Fibroblast of skin of abdomen (primary cell): ENCODE results near the gene ZNF467.
A peak's percentile ranks its signal among the peaks of the same experiment; 100 is the strongest.

Experiments
- DNase-seq: peaks from one replicate; pipeline ENCODE4 v3.0.0-alpha.2; 2013

The ZNF467 gene

GRCh38 chr7:149770728-149771636 lies 2.4 kb downstream of the ZNF467 start:
- no peak for DNase-seq

- no peak for DNase-seq
Observed at GRCh38 chr7:149769915-149770314, 3.5 kb downstream of the ZNF467 start.

GRCh38 chr7:149768931-149769330 lies 4.5 kb downstream of the ZNF467 start:
- DNase-seq, result no peak

GRCh38 chr7:149767068-149767467 lies 6.3 kb downstream of the ZNF467 start:
- no peak for DNase-seq

GRCh38 chr7:149766135-149766675 lies 7.2 kb downstream of the ZNF467 start:
- no peak for DNase-seq

DNA sequence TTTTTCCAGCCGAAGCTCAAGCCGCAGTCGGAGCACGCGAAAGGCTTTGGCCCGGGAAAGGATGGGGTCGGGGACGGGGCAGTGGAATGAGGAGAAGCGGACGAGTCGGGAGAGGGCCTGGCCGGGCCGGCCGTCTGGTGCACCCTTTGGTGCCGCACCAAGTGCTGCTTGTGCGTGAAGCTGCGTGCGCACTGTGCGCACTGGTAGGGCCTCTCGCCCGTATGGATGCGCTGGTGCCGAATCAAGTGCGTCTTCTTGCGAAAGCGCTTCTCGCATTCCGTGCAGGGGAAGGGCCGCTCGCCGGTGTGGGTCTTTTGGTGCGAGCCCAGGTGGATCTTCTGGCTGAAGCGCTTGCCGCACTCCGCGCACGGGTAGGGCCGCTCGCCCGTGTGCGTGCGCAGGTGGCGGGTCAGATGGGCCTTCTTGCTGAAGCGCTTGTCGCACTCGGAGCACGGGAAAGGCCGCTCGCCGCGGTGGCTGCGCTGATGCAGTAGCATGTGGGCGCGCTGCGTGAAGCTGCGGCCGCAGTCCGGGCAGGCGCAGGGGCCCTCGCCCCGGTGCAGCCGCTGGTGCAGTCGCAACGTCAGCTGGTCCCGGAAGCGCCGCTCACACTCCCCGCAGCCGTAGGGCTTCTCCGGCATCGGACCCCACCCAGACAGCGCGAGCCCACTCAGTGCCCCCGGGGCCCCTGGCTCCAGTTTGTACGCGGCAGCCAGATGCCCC lies 7.8 kb downstream of the ZNF467 start:
- no peak for DNase-seq

DNA sequence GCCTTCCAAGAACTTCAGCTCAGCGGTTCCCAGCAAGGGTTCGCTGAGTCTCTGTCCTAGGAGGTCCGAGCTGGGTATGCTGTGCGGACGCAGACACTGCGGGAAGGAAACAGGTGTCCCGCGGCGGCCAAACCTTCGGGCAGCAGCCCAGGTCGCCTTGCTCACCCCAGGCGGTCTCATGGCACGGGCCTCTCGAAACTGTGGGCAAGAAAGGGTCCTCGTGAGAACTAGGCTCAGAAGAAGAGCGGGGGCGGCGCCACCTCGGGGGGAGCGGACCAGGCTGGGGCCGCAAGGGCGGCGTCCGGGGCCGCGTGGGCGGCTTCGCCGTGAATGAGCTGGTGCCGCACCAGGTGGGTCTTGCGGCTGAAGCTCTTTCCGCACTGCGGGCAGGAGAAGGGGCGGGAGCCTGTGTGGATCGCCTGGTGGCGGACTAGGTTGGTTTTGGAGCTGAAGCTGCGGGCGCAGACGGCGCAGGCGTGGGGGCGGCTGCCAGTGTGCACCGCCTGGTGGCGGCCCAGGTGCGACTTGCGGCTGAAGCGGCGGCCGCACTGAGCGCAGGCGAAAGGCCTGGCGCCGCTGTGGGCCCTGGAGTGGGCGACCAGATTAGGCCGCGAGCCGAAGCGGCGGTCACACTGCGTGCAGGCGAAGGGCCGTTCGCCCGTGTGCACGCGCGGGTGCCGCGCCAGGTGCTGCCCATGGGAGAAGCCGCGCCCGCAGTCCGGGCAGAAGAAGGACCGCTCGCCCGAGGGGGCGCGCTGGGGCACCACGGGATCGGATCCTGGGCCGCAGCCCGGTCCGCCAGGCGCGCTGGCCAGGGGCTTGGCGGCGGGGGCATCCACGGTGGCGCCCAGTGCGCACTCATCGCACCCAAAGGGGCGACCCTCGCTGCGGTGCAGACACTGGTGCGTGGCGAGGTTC lies 8.6 kb downstream of the ZNF467 start:
- DNase-seq, result no peak

- no peak for DNase-seq
Observed at GRCh38 chr7:149763563-149764240, 9.7 kb downstream of the ZNF467 start.

GRCh38 chr7:149762610-149763009 lies 10.8 kb downstream of the ZNF467 start:
- no peak for DNase-seq

DNA sequence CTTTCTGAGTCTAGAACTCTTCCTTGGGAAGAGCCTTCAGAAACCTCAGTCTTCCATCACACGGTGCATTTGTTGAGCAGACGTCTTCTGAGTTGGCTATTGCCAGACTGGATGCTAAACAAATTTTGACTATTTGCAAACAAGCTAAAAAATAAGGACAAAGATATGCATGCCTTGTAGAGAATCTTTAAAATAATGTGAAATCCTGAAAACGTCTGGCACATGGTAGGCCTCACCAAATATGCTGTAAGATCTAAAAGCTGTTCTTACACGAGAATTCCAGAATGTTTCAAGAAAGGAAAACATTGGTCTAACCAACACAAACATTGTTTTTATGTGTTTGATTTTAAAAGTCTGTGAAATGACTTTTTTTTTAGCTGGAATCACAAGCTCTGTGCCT lies 11.3 kb downstream of the ZNF467 start:
- no peak for DNase-seq

- DNase-seq, result no peak
Observed at GRCh38 chr7:149761307-149761706, 12.1 kb downstream of the ZNF467 start.

- DNase-seq, result no peak
Observed at GRCh38 chr7:149760538-149760937, 12.8 kb downstream of the ZNF467 start.

GRCh38 chr7:149759093-149759860 lies 14.1 kb downstream of the ZNF467 start:
- no peak for DNase-seq

DNA sequence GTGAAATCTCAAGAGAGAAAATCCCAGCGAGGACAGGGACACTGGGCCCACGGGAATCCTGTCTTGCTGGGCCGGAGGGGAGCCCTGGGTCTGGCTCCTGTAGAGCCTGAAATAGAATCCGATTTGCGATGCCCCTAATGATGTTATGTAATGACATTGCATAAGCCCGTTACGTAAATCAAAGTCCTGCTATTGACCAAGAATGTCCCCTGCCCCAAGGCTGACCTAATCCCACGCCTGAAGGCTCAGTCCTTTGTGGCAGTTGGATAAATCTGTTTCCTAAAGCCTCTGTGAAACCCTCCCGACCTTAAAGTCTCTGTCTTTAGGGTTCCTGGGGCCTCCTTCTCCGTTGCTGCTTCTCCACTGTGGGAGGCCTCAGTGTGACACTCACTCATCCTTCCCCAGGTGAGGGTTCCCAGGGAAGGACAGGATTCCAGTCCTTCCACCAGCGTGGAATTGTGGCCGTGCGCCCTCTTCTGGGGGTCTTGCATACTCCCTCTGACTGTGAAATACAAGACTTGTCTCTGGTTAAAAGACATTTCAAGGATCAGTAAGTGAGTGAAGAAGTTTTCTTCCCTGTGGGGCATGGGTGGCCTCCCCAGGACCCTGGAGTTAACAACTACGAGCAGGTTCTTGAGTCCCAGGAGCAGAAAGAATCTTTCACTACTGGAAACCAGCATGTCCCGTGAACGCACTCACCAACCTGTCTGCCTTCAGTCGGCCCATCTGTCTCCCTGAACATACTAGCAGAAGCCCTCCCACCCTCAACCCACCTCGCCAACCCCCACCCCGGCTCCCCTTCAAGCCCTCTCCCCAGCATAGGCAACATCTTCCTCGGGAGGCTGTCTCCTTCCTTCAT lies 19.8 kb downstream of the ZNF467 start:
- DNase-seq, result peak; percentile 28

GRCh38 chr7:149752646-149753045 lies 20.7 kb downstream of the ZNF467 start:
- DNase-seq, result no peak

DNA sequence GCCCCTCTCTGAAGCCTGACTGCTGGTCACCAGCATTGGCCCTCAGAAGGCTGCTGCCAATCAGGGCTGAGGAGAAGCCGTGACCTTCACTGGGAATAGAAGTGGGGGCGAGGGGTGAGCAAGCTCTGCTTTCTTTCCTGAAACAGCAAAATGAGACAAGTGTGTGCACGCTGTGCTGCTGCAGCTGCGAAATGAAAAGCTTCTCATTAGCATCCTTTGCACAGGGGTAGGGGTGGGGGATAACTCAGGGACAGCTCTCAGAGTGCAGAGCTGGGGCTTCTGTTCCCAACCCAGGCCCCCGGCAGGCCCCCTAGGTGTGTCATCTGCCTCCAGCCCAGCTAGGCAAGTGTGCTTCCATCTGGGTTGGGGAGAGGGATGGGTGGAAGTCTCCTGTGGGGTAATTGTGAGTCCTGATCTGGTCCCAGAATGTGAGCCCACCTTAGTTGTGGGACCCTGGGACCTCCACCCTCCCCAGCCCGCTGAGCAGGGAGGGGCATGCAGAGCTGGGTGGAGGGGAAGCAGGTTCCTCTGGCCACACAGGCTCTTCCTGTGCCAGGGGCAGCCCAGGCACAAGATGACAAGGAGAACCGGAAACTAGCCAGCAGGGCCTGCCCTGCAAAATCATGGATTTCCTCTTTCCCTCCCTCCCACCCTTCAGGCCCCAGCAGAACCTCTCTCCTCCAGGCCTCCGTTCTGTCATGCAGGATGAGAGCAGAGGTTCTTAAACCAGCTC lies 22.2 kb downstream of the ZNF467 start:
- DNase-seq, result no peak

DNA sequence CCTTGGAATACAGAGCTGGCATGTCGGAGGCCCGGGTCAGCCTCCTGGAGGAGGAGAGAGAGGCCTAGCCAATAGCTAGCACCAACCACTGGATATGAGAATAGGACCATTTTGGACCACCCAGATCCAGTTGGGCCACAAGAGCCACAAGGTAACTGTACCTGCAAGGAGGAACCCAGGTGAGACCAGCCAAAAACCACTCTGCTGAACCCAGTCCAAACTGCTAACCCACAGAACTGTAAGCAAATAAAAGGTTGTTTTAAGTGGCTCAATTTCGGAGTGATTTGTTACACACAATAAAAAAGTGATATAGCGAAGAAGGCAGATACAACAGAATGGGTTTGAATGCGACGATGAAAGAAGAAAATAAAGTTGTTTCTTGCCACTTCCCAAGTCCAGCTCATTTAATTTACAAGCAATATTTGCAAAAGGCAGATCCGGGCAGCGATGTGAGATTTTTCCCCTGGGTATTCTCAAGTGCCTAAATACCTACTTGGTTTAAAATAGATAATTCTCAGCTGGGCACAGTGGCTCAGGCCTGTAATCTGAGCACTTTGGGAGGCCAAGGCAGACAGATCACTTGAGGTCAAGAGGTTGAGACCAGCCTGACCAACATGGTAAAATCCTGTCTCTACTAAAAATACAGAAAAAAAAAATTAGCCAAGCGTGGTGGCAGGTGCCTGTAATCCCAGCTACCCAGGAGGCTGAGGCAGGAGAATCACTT lies 23.1 kb downstream of the ZNF467 start:
- no peak for DNase-seq

GRCh38 chr7:149748076-149748874 lies 25.1 kb downstream of the ZNF467 start:
- no peak for DNase-seq
